CD4-positive, alpha-beta T cell treated with Interleukin-21 for 1 hour (primary cell): ENCODE results near the gene GNG7.
"Not testable (repeated sequence)": the region's sequence is repeated elsewhere in the genome, so short reads cannot be mapped to it uniquely, and the experiment has no call there.

Source experiments
- DNase-seq: peaks from one replicate; pipeline ENCODE4 v3.0.0-alpha.2; 2020

GNG7 gene

DNA sequence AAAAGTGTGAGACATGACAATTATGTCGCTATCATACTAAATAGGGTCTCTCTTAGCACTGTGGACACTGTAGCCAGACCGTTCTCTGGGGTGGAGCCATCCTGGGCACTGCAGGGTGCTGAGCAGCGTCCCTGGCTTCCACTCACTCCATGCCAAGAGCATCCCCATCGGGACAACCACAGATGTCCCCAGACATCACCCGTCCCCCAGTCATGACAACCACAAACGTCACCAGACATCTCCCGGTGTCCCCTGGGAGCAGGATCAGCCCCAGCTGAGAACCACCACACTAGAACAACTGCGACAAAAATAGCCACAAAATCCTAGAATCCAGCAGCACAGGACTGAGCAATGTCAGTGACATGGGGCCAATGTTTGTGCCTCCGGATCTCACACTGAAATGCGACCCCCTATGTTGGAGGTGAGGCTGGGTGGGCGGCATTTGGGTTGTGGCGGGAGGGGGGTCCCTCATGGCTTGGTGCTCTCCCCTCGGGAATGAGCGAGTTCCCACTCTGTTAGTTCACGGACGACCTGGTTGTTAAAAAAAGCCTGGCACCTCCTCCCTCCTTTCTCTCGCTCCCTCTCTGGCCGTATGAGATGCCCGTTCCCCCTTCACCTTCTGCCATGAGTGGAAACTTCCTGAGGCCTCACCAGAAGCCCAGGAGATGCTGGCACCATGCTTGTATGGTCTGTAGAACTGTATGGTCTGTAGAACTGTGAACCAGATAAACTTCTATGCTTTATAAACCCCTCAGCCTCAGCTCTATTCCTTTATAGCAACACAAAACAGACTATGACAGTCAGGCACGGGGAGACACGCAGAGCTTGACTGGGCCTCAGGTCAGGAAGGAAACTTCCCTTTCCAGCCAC, 132.7 kb downstream of the GNG7 start:
- DNase-seq, result no peak

DNA sequence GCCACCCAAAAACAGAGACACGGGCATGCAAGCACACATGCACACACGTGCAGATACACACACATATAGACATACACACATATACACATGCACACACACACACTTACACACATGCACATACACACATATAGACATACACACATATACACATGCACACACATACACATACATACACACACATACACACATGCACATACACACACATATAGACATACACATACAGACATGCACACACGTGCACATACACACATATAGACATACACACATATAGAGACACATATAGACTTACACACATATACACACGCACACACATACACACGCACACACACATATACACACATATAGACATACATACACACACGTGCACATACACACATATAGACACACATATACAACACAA, 134.5 kb downstream of the GNG7 start:
- DNase-seq, result no peak

DNA sequence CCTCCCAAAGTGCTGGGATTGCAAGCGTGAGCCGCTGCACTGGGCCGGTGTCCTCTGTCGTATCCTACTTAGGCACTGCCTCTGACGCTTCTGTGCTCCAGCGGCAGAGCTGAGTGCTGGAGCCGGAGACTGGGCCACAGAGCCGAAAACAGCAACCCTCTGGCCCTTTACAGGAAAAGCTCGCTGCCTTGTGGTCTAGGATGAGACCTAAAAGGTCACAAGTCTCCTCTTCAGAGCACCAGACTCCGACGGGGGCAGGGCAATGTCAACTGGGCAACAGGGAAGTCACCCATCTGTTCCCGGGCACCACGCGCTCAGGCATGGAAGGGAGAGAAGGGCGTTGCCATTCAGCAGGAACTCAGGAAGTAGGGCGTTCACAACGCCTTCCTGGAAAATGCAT, 134.9 kb downstream of the GNG7 start:
- no peak for DNase-seq

DNA sequence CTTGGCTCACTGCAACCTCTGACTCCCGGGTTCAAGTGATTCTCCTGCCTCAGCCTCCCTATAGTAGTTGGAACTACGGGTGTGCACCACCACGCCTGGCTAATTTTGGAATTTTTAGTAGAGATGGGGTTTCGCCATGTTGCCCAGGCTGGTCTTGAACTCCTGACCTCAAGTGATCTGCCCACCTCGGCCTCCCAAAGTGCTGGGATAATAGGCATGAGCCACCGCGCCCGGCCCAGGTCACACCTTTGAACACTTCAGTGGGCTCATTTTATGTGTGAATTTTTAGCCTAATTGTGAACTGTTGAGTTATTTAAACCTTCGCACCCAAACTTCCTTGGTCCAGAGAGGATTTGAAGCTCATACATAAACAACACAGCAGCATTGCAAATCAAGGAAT, 138.9 kb downstream of the GNG7 start:
- DNase-seq, result not testable (repeated sequence)

DNA sequence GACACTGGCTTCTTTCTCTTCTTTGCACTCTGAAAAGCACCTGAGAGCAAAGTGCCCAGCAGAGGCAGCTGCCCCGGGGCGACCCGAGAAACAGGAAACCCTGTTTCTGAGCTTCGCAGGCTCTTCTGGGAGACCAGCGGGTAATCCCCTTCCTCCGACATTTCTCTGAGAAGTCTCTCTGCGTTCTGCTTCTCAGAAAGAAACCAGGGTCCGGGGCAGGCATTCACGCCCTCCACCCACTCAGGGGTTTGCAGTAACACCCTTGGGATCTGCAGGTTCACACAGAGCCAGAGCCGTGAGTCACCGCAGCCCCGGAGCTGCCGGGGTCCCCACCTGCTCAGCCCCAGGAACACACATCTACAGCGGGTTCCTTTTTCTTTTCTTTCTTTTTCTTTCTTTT, 140.6 kb downstream of the GNG7 start:
- DNase-seq, result peak; percentile 77

DNA sequence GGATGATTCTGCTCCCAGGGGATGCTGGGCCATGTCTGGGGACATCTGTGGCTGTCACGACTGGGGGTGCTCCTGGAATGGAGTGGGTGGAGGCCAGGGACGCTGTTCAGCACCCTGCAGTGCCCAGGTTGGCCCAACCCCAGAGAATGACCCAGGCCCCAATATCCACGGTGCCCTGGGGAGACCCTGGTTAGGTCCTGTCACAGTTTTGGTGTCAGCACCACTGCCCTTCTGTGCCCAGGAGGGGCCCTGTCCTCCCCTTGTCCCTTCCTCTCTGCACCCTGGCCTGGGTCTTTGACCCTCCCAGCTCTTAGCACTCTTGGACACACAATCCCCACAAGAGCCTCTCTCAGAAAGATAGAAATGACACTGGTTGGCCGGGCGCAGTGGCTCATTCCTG, 141.3 kb downstream of the GNG7 start:
- DNase-seq, result no peak

DNA sequence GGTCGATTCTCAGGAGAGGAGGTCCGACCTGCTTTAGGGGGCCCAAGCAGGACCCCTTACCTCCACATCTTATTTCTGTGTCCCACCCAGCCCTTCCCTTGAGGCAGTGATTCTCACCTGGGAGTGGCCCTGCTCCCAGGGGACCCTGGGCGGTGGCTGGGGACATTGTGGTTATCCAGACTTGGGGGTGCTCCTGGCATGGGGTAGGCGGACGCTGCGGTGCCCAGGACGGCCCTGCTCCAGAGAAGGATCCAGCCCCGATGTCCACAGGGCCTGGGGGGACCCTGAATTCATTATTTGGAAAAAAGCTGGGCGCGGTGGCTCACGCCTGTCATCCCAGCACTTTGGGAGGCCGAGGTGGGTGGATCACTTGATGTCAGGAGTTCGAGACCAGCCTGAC, 142.1 kb downstream of the GNG7 start:
- DNase-seq, result no peak

DNA sequence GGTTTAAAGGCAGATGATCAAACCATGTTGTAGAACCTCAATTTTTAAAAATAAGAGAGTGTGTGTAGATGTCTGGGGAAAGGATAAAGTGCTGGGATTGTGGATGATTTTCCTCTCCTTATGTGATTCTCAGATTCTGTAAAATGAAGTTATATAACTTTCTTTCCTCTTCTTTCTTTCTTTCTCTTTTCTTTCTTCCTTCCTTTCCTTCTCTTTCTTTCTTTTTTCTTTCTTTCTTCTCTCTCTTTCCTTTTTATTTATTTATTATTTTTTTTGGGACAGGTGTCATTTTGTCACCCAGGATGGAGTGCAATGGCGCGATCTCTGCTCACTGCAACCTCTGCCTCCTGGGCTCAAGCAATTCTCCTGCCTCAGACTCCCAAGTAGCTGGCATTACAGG, 144.0 kb downstream of the GNG7 start:
- DNase-seq, result no peak

DNA sequence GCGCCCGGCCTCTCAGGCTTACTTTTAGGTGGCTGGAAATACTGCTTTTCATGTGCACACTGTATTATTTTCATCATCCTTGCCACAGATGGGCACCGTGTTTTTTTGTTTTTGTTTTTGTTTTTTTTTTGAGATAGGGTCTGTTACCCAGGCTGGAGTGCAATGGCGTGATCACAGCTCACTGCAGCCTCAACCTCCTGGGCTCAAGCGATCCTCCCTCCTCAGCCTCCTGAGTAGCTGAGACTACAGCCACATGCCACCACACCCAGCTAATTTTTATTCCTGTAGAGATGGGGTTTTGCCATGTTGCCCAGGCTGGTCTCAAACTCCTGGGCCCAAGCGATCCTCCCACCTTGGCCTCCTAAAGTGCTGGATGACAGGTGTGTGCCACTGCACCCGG, 144.4 kb downstream of the GNG7 start:
- not testable (repeated sequence) for DNase-seq

DNA sequence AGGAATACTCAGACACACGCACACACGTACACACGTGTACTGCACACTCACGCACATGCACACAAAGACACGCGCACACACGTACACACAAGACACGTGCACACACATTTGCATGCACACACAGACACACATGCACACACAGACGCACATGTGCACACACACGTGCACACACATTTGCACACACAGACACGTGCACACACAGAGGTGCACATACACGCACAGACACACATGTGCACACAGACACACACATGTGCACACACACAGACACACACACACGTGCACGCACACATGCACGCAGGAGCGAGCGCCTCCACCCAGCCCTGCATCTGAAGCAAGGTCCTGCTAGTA, 145.4 kb downstream of the GNG7 start:
- no peak for DNase-seq

DNA sequence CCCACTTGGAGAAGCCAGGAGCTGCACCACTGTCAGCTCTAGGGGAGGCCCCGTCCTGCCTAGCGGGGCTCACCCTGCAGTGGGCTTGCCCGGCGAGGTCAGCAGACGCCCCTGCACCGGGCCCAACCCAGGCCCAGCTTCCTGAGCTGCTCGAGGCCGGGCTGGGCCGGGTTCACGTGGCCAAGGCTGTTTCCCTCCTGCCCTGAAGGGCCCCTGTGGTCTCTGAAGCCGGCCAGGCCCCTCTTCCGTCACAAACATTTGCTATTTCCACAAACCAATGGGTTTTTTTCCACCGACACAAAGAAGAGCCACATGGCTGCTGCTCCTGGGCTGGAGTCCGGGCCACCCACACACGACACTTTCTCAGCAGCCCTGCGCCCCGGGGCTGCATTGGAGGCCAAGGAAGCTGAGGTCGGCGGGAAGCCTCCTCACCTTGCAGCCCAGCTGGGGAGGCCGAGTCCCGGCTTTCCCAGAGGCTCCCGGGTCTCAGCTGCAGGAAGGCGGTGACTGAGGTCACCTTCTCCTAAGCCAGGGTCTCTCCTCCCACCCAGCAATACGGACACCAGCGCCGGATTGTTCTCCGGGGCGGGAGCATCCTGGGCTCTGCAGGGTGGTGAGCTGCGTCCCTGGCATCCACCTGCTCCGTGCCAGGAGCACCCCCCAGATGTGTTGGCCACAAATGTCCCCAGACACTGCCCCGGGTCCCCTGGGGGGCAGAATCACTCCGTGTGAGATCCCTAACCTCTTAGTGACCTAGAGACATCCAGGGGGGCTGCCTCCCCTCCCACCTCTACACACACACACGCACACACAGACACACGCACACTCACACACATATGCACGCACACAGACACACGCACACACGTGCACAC, 146.0 kb downstream of the GNG7 start:
- DNase-seq, result no peak

DNA sequence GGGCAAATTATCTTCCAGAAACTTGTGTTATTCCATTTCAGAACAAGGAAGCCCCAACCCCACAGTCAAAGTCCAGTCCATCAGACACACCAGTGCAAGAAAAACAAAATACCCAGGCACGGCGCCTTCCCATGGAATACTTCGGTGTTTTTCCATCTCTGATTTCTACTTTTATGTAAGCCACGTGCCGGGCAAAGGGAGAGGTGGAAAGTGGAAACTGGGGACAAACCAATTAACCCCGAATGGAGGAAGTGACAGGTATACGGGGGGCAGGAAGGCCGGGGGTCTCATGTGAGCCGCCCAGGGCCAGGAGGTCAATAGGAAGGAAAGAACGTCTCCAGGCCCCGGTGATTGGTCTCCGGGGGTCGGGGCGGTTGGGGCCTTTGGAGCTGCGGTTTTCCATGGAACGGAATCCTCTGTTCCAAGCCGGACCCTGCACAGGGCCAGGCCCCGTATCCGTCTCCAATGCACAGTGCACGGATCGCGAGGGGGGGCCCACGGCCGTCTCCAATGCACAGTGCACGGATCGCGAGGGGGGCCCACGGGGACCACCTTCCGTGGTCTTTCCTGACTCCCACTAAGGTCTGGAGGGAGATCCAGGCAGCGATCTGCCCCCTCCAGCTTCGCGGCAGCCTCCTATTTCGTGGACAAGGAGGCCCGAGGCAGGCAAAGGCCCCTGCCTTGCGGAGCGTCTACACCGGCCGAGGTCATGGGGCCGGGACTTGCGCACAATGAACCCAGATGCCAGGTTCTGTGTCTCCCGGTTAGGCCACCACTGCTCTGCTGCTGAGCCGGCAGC, 146.9 kb downstream of the GNG7 start:
- DNase-seq, result no peak

DNA sequence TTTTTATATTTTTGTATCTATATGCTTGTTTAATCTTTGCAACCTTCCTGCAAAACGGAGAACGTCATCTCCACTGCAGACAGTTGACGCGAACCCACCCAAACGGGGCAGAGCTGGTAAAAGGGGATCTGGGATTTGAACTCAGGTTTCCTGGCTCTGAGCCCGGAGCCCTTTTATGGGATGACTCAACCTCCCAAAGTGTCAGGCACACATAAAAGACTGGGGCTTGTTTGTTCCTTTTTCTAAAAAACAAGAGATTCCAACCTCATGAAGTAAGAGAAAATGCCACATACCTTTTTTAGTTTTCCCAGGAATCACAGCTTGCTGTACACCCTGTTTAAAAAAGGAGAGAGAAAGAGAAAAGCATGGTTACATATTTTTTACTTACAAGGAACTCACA, 147.6 kb downstream of the GNG7 start:
- DNase-seq, result no peak

DNA sequence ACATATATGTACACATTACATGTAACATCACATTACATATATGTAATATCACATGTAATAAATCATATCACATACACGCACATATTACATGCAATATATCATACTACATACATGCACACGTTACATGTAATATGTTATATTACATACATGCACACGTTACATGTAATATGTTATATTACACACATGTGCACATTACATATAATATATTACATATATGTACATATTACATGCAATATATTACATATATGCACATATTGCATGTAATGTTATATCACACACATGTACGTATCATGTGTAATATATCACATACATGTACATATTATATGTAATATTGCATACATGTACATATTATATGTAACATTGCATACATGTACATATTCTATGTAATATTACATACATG, 149.0 kb downstream of the GNG7 start:
- no peak for DNase-seq

DNA sequence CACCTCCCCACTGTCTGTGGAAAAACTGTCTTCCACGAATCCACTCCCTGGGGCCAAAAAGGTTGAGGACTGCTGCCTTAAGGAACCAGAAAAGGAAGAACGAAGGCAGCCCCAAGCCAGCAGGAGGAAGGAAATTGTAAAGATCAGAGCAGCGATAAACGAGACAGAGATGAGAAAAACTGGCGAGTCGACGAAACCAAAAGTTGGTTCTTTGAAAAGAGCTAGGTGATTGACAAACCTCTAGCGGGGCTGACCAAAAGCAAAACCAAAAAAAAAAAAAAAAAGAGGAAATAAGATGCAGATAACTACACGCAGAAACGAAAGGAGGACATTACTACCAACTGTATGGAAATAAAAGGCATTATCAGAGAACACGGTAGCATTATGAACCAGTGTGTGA, 149.6 kb downstream of the GNG7 start:
- peak; percentile 81 for DNase-seq

DNA sequence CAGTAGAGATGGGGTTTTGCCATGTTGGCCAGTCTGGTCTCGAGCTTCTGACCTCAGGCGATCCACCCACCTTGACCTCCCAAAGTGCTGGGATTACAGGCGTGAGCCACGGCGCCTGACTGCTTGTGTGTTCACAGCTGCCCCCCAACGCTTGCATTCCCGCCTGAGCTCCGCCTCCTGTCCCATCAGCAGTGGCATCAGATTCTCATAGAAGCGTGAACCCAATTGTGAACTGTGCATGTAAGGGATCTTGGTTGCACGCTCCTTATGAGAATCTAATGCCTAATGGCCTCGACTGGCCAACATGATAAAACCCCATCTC, 150.7 kb downstream of the GNG7 start:
- no peak for DNase-seq

DNA sequence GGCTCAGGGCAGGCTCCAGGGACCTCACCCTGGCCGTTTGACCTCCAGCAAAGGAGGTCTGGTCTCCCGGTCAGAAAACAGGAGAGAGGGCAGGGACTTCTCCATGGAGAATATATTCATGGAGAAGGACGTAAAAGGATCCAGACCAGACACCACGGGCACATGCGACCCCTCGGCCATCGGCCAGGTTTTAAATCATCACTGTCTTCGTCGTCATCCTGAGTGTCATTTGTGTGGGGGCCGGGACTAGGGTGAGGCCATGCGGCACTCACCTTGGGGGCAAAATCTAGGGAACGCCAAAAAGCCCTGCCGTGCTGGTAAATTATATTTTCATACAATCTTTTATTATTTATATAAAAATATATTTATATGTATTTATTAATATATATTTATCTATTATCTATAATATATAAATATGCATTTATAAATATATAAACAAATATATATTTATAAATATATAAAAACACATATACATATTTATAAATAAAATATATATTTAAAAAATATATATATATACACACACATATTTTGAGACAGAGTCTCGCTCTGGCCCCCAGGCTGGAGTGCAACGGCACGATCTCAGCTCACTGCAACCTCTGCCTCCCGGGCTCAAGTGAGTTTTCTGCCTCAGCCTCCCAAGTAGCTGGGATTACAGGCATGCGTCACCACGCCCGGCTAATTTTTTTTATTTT, 151.2 kb downstream of the GNG7 start:
- no peak for DNase-seq

DNA sequence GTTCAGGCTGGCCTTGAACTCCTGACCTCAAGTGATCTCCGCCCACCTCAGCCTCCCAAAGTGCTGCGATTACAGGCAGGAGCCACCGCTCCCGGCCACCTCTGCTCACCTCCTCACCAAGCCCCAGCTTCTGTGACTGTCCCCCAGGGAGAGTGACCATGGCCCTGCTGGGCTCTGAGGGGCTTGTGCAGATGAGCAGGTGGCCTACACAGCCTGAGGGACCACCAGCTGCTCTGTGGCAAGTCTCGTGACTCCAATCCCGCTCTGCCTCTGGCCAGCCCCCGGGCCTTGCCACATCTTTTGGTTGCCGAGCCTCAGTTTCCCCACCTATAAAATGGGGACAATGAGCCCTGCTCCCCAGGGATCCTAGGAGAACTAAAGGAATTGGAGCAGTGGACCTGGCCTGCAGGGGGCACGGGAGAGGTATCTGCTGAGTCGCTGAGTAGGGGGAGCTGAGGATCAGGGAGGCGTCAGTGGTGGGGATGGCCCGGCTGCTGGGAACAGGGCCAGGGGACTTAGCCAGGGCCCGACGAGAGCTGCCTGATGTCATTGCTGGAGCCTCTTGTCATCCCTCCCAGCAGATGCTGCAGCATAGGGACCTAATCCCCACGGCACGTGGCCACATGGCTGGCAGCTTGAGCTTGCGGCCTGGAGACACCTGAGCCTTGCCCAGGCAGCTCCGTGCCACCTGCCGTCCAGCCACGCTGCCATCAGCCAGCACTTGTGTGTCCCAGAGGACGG, 151.9 kb downstream of the GNG7 start:
- DNase-seq, result no peak

DNA sequence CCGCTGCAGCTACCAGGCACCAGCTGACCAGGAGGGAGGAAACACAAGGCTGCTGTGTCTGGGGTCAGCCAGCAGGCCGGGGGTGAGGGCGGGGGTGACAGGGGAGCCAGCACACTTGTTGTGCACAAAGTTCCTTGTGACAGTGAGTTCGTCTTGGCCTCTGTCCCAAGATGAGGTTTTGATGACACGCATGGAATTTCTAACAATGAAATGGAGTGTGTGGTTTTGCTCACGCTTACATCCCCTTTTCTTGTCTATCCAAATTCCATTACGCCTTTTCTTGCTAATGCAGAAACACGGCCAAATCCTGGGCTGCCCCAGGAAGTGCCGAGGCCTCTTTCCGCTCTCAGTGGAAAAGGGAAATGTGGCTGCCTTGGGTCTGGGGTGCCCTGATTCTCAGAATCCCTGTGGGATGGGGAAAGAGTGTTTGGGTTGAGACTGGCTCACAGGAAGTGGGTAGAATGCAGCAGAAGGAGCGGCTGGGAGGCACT, 152.7 kb downstream of the GNG7 start:
- peak; percentile 19 for DNase-seq

DNA sequence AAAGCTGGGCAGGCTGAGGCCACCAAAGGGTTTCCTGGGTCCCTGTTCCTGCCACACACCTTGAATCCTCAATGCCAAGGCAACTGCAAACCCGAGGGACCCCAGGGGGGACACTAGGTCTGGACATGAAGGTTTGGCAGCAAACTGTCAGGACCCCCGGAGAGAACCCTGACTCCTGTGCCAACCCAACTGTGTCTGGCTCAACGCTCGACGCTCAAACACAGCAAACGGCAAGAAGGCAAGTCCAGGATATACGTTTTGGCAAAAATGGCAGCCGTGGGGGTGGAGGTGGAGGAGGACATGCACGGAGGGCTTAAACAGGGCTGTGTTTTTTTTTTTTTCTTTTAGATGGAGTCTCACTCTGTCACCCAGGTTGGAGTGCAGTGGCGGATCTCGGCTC, 153.5 kb downstream of the GNG7 start:
- no peak for DNase-seq

DNA sequence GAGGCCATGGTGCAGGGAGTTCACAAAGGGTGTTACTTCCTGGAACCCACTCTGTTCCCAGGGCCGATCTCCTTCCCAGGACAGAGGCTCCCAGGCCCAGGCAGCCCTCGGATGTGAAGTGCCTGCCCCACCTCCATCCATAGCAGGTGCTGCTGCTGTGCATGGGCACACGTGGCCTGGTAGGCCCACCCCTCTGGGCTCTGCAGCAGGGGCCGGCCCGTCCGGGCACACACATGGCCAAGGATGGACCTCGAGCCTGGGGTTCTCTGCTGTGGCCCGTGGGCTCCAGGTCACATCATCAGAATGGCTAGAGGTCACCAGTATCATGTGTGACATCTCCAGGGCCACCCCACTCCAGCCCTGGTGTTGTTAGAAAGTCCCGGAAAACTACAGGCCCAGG, 154.8 kb downstream of the GNG7 start:
- no peak for DNase-seq

DNA sequence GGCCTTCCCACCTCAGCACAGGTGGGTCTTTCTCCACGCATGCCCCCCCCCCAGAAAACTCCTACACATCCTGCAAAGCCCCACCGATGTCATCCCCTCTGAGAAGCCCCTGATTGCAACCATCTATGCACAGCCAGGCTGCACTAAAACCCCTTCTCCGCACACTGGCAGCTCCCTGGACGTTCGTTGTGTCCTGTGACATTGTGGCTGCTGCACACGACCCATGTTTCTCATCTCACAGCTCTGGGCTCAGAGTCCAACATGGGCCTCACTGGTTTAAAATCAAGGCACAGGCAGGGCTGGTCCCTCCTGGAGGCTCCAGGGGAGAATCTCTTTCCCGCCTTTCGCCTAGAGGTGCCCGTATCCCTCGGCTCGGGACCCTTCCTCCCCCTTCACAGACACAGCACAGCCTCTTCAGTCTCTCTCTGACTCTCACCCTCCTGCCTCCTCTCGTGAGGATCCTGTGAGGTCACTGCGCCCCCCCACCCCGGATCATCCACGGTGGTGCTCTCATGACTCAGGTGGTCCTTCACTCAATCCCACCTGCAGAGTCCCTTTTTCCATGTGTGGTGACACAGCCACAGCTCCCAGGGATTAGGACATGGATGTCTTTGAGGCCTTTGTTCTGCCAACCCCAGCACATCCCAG, 155.3 kb downstream of the GNG7 start:
- DNase-seq, result no peak
